Measurements from ENCODE around the gene GAD2. TPM values are rescaled to one million over a fixed set of nuclear protein-coding genes. Genes with fewer than 3 reads are reported as not detected.

GAD2 gene
- total RNA-seq = not detected

- H3K27me3 ChIP-seq = peaks cover 0 to 55% (median 32%) of the 10 kb centered on the region in 4 donors
- no peak within 1 kb of the TSS for H3K27ac ChIP-seq
- ATAC-seq (ENCODE audit: low FRiP score in 2 of 2) (no peak), DNase-seq (peak in 1 of 2 donors; percentile 73)
- H3K9me3 ChIP-seq = no peaks in the 10 kb centered on the region
- H3K4me3 ChIP-seq = peak within 1 kb of the TSS in 1 of 4 donors; percentile 17
- 2 to 3% methylated on average over 36 to 60 of the region's 60 CpGs for WGBS, 2 donors
- TF ChIP-seq POLR2A (IDR thresholded peaks at IDR 0.05) = no peak
- no peak for TF ChIP-seq EP300 (IDR thresholded peaks at IDR 0.05)
- no peak for TF ChIP-seq POLR2AphosphoS5 (IDR thresholded peaks at IDR 0.05)
- no peak for TF ChIP-seq CTCF (IDR thresholded peaks at IDR 0.05)
- H3K36me3 ChIP-seq = no peaks in the 10 kb centered on the region
- peaks cover 4 to 37% (median 22%) of the 10 kb centered on the region in 4 donors for H3K4me1 ChIP-seq
Observed at GRCh38 chr10:26216585-26217395, at the start of gene GAD2. Gene GAD2, plus strand, starts transcription at chr10:26216774. Its CDS starts 36 bp downstream, at chr10:26216810.

- Histone ChIP-seq H3K4me3 (no peak overlapping the region), H3K4me1 (no peaks in the 10 kb centered on the region), H3K36me3 (no peaks in the 10 kb centered on the region), H3K27ac (no peak overlapping the region), H3K9me3 (no peaks in the 10 kb centered on the region), H3K27me3 (no peaks in the 10 kb centered on the region)
- TF ChIP-seq EP300 (IDR thresholded peaks at IDR 0.05) (no peak), POLR2AphosphoS5 (IDR thresholded peaks at IDR 0.05) (no peak), CTCF (IDR thresholded peaks at IDR 0.05) (no peak), POLR2A (IDR thresholded peaks at IDR 0.05) (no peak)
- ATAC-seq (ENCODE audit: low FRiP score in 2 of 2) (no peak), DNase-seq (no peak)
- WGBS, 2 donors = 61 to 64% methylated on average over 2 of the region's 2 CpGs
Observed at GRCh38 chr10:26169466-26169865, 47.1 kb upstream of the GAD2 start.

- no peak for TF ChIP-seq POLR2A (IDR thresholded peaks at IDR 0.05)
- no peak for TF ChIP-seq CTCF (IDR thresholded peaks at IDR 0.05)
- no peak for TF ChIP-seq POLR2AphosphoS5 (IDR thresholded peaks at IDR 0.05)
- no peak for TF ChIP-seq EP300 (IDR thresholded peaks at IDR 0.05)
- no peaks in the 10 kb centered on the region for H3K36me3 ChIP-seq
- no peaks in the 10 kb centered on the region for H3K9me3 ChIP-seq
- no peak overlapping the region for H3K4me3 ChIP-seq
- H3K4me1 ChIP-seq = no peaks in the 10 kb centered on the region
- ATAC-seq (ENCODE audit: low FRiP score in 2 of 2) (no peak), DNase-seq (no peak)
- WGBS, 2 donors = 53 to 65% methylated on average over 7 of the region's 7 CpGs
- H3K27me3 ChIP-seq = no peaks in the 10 kb centered on the region
- no peak overlapping the region for H3K27ac ChIP-seq
Observed at GRCh38 chr10:26172131-26172530, 44.4 kb upstream of the GAD2 start.

GRCh38 chr10:26173837-26174236, 42.7 kb upstream of the GAD2 start:
- Histone ChIP-seq H3K9me3 (no peaks in the 10 kb centered on the region), H3K27me3 (no peaks in the 10 kb centered on the region)
- WGBS, 2 donors = 86 to 93% methylated on average over 1 to 2 of the region's 2 CpGs

More at GRCh38 chr10:26173837-26174236, 42.7 kb upstream of the GAD2 start:
- no peak for DNase-seq
- no peaks in the 10 kb centered on the region for H3K4me1 ChIP-seq
- no peak overlapping the region for H3K4me3 ChIP-seq
- no peak overlapping the region for H3K27ac ChIP-seq
- no peak for TF ChIP-seq CTCF (IDR thresholded peaks at IDR 0.05)
- no peak for TF ChIP-seq POLR2A (IDR thresholded peaks at IDR 0.05)
- TF ChIP-seq POLR2AphosphoS5 (IDR thresholded peaks at IDR 0.05) = no peak
- TF ChIP-seq EP300 (IDR thresholded peaks at IDR 0.05) = no peak
- H3K36me3 ChIP-seq = no peaks in the 10 kb centered on the region
- no peak for ATAC-seq (ENCODE audit: low FRiP score in 2 of 2)
